Skeletal muscle satellite cell (primary cell): ENCODE results near the gene MINDY1.

Experiments
- H3K27me3 ChIP-seq: 2 replicates; pipeline ENCODE4 v1.7.0; 2013; ENCODE audit warnings: low read length; ENCODE audit not compliant: control insufficient read depth, insufficient read depth
- H3K36me3 ChIP-seq: 2 replicates; pipeline ENCODE4 v1.7.0; 2013; ENCODE audit warnings: mild to moderate bottlenecking, control low read depth, low read length; ENCODE audit not compliant: insufficient read depth
- H3K4me1 ChIP-seq: 2 replicates; pipeline ENCODE4 v1.7.0; 2013; ENCODE audit warnings: low read length; ENCODE audit not compliant: control insufficient read depth, insufficient read depth
- H3K4me2 ChIP-seq: 2 replicates; pipeline ENCODE4 v1.7.0; 2013; ENCODE audit warnings: mild to moderate bottlenecking, low read length
- H3K4me3 ChIP-seq: 2 replicates; pipeline ENCODE4 v1.7.0; 2013; ENCODE audit warnings: low read length
- H3K9ac ChIP-seq: 2 replicates; pipeline ENCODE4 v1.7.0; 2013; ENCODE audit warnings: mild to moderate bottlenecking, low read depth, low read length, moderate library complexity
- H3K9me3 ChIP-seq: replicated peaks from 2 replicates; pipeline ENCODE4 v1.7.0; 2013; ENCODE audit warnings: mild to moderate bottlenecking, control low read depth, low read length
- small RNA-seq: library from RNA; depleted of rRNA; stranded (forward); fragments of <200 nt; gene quantifications from one replicate; pipeline ENCODE3, GENCODE V24; 2012

MINDY1 gene

DNA sequence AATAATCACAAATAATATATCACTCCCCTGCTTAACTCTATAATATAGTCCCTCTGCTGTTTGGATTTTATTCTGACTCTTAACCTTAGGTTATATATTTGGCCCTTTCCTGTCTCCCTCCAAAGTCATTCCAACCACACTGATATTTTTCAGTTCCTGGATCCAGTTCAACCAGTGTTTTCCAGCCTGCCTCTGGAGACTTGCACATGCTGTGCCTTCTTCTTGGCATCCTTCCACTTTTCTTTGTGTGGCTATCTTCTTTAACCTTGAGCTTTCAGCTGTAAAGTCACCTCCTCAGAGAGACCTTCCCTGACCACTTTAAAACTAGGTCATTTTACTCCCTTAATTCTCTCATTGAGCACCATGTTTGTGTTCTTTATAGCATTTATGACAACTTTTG lies 51.4 kb downstream of the MINDY1 start:
- Histone ChIP-seq H3K9me3 (no peaks in the 10 kb centered on the region), H3K9ac (no peak overlapping the region), H3K4me2 (no peak overlapping the region), H3K4me1 (no peaks in the 10 kb centered on the region), H3K4me3 (no peak overlapping the region), H3K27me3 (no peaks in the 10 kb centered on the region), H3K36me3 (peaks cover 44% of the 10 kb centered on the region)

DNA sequence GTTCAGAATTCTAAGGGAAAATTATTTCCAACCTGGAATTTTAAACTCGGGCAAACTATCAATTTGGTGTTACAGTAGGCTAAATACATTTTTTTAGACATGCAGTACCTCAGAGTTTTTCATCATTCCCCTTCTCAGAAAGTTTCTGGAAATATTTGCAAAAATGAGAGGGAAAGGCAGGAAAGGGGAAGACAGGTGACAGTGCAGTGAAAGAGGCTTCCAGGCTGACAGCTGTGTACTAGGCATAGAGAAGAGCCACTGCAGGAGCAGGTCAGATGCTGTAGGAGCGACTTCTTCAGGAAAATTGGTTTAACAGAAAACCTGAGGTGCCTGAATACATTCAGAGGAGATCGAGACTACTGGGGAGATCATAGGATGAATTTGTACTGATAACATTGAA lies 52.0 kb downstream of the MINDY1 start:
- Histone ChIP-seq H3K4me1 (no peaks in the 10 kb centered on the region), H3K36me3 (peaks cover 47% of the 10 kb centered on the region)

More for the DNA sequence above, 52.0 kb downstream of the MINDY1 start:
- Histone ChIP-seq H3K4me3 (no peak overlapping the region), H3K27me3 (no peaks in the 10 kb centered on the region), H3K9me3 (no peaks in the 10 kb centered on the region), H3K4me2 (no peak overlapping the region), H3K9ac (no peak overlapping the region)

Small RNA genes within 50 kb of the gene (small RNA-seq; reads per million reads assigned to genes)
- 0.56 reads per million for gene RNU6-884P
